H1 (cell line): ENCODE data around the gene LRCH2. TPM values are rescaled to one million over a fixed set of nuclear protein-coding genes. Genes with fewer than 3 reads are reported as not detected.

Experiments
- BCL11A ChIP-seq, 2 experiments: IDR thresholded peaks; one replicate each; pipeline ENCODE4 v1.6.1; 2011; ENCODE audit warnings: low read depth in 2 of 2, low read length in 2 of 2, mild to moderate bottlenecking in 2 of 2
- BRCA1 ChIP-seq: IDR thresholded peaks from 2 replicates; pipeline ENCODE4 v1.6.1; 2012; ENCODE audit warnings: low read depth, low read length, improper control_type of control experiment
- MAFK ChIP-seq: IDR thresholded peaks from 2 replicates; pipeline ENCODE4 v1.6.1; 2012; ENCODE audit warnings: low read depth, mild to moderate bottlenecking, improper control_type of control experiment, low read length
- TAF1 ChIP-seq: IDR thresholded peaks from 2 replicates; pipeline ENCODE4 v1.6.1; 2011; ENCODE audit warnings: mild to moderate bottlenecking, low read depth, low read length
- polyA plus RNA-seq, 7 experiments: library from polyadenylated mRNA; depleted of rRNA in 3 of 7; stranded (reverse) in 5 of 7; unstranded in 2 of 7; fragments of >200 nt in 5 of 7; fragments of 200-250 nt in 2 of 7; gene quantifications; 1 replicate in 5 of 7; 2 replicates in 1 of 7; 4 replicates in 1 of 7; pipeline versions ENCODE4 v1.2.1 to v1.2.3, GENCODE V29; 2011 to 2013; ENCODE audit warnings: missing spikeins in 2 of 7, mixed read lengths in 2 of 7
- total RNA-seq: library from RNA; stranded (reverse); fragmentation: NEBNext Ultra II Directional; extraction: Animal tissue kit (Norgen Biotek cat#: 25700); gene quantifications from 2 replicates; pipeline ENCODE4 v1.2.1, GENCODE V29; 2021

Gene LRCH2
- total and polyA plus RNA-seq, 2 of the 8 experiments (the other 6 are each of a cell fraction or from before 2014, with no cell fraction given) = 1.5 to 5.5 TPM

- TF ChIP-seq TAF1 = no peak
- TF ChIP-seq BRCA1 = no peak
- TF ChIP-seq MAFK = no peak
- no peak for TF ChIP-seq BCL11A (IDR thresholded peaks at IDR 0.05; ENCODE audit: low read depth in 2 of 2, low read length in 2 of 2)
Observed at GRCh38 chrX:115255003-115255402, 21.1 kb upstream of the LRCH2 start (continued).
